Astrocyte of the cerebellum (primary cell): ENCODE measurements around the gene ZNF891.

ENCODE experiments used
- DNase-seq: peaks from one replicate; pipeline ENCODE4 v3.0.0-alpha.2; 2011; ENCODE audit warnings: low read depth
- H3K4me3 ChIP-seq: 2 replicates; pipeline ENCODE4 v1.5.1; 2011; ENCODE audit warnings: mild to moderate bottlenecking, low read depth, low read length, moderate library complexity
- in situ Hi-C: cut with HindIII; loops from 2 replicates; pipeline ENCODE4 v1.10.0; 2017; ENCODE audit warnings: low sequenced_read_pairs
- TF ChIP-seq, protein P1 (sequence below): IDR thresholded peaks from 2 replicates; pipeline ENCODE4 v1.5.1; 2012; ENCODE audit warnings: low read length, low read depth, moderate library complexity, mild to moderate bottlenecking; ENCODE audit errors: missing control alignments

The ZNF891 gene

DNA sequence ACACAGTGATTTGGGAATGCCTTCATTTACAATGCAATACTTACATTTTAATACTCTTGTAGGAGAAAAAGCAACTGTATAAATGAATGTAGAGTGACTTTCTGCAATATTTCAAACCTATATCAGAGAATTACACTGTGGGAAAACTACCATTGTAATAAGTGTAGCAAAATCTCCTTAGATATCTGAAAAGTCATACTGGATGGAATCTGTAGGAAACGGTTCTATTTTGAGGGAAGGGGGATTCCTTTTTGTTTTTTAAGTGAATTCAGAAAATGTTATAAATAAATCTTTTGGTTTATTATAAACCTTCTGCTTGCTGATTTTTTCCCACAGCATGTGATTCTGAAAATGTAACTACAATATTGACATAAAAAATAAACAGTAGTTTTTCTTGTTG lies 23.0 kb downstream of the ZNF891 start:
- in situ Hi-C loops = loop anchor here (5.0 kb wide), 1 partner anchor 70 kb away; no protein-coding TSS in a partner anchor
- no peak overlapping the region for H3K4me3 ChIP-seq
- TF ChIP-seq, protein P1, sequence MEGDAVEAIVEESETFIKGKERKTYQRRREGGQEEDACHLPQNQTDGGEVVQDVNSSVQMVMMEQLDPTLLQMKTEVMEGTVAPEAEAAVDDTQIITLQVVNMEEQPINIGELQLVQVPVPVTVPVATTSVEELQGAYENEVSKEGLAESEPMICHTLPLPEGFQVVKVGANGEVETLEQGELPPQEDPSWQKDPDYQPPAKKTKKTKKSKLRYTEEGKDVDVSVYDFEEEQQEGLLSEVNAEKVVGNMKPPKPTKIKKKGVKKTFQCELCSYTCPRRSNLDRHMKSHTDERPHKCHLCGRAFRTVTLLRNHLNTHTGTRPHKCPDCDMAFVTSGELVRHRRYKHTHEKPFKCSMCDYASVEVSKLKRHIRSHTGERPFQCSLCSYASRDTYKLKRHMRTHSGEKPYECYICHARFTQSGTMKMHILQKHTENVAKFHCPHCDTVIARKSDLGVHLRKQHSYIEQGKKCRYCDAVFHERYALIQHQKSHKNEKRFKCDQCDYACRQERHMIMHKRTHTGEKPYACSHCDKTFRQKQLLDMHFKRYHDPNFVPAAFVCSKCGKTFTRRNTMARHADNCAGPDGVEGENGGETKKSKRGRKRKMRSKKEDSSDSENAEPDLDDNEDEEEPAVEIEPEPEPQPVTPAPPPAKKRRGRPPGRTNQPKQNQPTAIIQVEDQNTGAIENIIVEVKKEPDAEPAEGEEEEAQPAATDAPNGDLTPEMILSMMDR = no peak
- DNase-seq = no peak

DNA sequence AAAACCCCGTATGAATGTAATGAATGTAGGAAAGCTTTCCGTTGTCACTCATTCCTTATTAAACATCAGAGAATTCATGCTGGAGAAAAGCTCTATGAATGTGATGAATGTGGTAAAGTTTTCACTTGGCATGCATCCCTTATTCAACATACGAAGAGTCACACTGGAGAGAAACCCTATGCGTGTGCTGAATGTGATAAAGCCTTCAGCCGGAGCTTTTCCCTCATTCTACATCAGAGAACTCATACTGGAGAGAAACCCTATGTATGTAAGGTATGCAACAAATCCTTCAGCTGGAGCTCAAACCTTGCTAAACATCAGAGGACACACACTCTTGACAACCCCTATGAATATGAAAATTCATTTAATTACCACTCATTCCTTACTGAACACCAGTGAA lies 23.8 kb downstream of the ZNF891 start:
- in situ Hi-C loops = loop anchor here (5.0 kb wide), 1 partner anchor 71 kb away; no protein-coding TSS in a partner anchor
- no peak for DNase-seq
- TF ChIP-seq, protein P1 = no peak
- H3K4me3 ChIP-seq = no peak overlapping the region

DNA sequence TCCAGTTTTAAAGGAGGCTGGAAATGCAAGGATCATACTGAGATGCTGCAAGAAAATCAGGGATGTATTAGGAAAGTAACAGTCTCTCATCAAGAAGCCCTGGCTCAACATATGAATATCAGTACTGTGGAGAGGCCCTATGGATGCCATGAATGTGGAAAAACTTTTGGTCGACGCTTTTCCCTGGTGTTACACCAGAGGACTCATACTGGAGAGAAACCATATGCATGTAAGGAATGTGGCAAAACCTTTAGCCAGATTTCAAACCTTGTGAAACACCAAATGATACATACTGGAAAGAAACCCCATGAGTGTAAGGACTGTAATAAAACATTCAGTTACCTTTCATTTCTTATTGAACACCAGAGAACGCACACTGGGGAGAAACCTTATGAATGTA lies 24.5 kb downstream of the ZNF891 start:
- no peak overlapping the region for H3K4me3 ChIP-seq
- in situ Hi-C loops = loop anchor here (5.0 kb wide), 1 partner anchor 72 kb away; no protein-coding TSS in a partner anchor
- TF ChIP-seq, protein P1 = no peak
- DNase-seq = no peak

DNA sequence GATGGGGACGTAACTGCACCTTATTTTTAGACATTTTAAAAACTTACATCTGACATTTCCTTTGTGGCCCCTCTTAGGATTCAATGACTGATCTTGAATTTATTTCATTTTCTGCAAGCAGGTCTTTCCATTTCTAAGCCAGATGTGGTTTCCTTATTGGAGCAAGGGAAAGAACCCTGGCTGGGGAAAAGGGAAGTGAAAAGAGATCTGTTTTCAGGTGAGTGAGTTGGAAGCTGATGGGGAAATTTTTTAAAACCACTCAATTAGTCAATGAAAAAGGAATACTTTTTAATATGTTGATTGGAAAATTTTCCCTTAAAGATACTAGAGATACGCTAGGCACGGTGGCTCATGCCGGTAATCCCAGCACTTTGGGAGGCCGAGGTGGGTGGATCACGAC lies 46.7 kb downstream of the ZNF891 start:
- DNase-seq = no peak
- no peak overlapping the region for H3K4me3 ChIP-seq
- TF ChIP-seq, protein P1 = no peak
- in situ Hi-C loops = no loop called here

DNA sequence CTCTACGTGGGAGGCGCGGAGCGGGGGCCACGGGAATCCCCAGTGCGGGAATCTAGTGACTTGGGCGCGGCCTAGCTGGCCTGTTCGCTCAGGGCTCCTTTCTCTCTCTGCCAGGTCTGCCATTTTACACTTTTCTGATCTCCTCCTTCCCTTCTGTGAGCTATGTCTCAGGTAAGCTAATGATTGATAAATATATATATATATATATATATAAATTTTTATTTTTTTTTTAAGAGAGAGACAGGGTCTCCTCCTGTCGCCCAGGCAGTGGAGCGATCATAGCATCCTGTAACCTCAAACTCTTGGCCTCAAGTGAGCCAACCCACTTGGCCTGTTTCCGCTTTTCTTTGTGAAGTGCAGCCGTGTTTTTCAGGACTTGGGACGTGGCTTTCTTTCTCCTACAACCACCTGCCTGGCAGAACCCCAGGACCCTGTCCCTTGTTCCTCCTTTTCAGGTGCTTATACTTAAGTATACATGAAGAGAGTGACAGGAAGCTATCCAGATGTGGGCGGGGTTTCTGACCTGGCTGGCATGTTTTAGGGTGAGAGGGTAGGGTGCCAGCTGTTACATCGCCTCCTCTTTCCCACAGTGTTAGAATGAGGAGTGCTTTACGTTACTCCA lies 48.8 kb downstream of the ZNF891 start:
- in situ Hi-C loops = no loop called here
- TF ChIP-seq, protein P1 = no peak
- peak overlapping the region; percentile 74 for H3K4me3 ChIP-seq
- DNase-seq = no peak

DNA sequence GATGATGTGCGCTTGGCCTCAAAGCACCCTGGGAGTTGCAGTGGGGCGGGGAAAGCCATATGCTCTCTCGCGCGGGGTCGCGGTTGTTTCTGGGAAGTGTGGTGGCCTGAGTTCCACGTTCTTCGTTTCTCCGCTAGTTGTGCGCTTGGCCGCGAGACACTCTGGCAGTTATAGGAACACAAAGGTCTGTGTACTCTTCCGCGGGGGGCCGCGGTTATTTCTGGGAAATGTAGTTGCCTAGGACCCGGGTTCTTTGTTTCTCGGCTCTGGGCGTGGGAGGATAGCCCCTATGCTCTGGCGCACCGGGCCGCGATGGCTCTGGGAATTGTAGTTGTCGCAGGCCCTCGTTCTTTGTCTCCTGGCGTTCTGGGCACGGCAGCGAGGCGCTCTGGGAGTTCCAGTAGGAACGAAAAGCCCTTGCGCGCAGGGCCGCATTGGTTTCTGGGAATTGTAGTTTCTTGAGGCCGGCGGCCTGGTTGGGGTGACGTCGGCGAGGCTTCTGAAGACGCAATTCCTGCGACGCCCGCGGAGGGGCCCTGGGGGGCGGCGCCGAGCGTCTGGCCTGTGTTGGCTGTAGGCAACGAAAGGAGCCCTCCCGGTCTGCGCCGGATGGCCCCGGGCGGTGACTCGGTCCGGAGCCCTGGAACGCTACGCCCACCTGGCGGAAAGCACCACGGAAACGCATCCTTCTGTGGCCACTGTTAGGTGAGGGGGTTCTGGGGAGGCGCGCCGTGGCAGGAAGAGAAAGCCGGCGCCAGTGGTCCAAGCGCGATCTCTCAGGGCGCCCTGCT lies 49.5 kb downstream of the ZNF891 start, which contains the start of gene ZNF140:
TSS of gene ZNF140 (plus strand) at position 556 of the 791 bp plus-strand sequence. CDS start 398 bp downstream, outside the sequence.
- peak; percentile 95 for DNase-seq
- TF ChIP-seq, protein P1 = peak; percentile 19
- in situ Hi-C loops = no loop called here
- H3K4me3 ChIP-seq = peak within 1 kb of the TSS; percentile 74
